HUES48 (cell line): ENCODE measurements around the gene MAGI1.

Experiments
- H3K27ac ChIP-seq: one replicate; pipeline ENCODE4 v1.7.0; 2013; ENCODE audit warnings: low read depth, low read length, inconsistent platforms
- H3K27me3 ChIP-seq: 2 replicates; pipeline ENCODE4 v1.6.1; 2013; ENCODE audit warnings: mild to moderate bottlenecking, low read length; ENCODE audit not compliant: control insufficient read depth, insufficient read depth
- H3K36me3 ChIP-seq: 2 replicates; pipeline ENCODE4 v1.6.1; 2013; ENCODE audit warnings: low read length; ENCODE audit not compliant: control insufficient read depth, insufficient read depth
- H3K4me1 ChIP-seq: 2 replicates; pipeline ENCODE4 v1.6.1; 2013; ENCODE audit warnings: mild to moderate bottlenecking, low read length; ENCODE audit not compliant: control insufficient read depth, insufficient read depth
- H3K4me3 ChIP-seq: 2 replicates; pipeline ENCODE4 v1.5.1; 2013; ENCODE audit warnings: mild to moderate bottlenecking, low read depth, low read length
- H3K9ac ChIP-seq: 2 replicates; pipeline ENCODE4 v1.6.1; 2013; ENCODE audit warnings: mild to moderate bottlenecking, low read depth, low read length, moderate library complexity
- H3K9me3 ChIP-seq: 2 replicates; pipeline ENCODE4 v1.6.1; 2013; ENCODE audit warnings: low read length; ENCODE audit not compliant: control insufficient read depth, insufficient read depth

Gene MAGI1

DNA sequence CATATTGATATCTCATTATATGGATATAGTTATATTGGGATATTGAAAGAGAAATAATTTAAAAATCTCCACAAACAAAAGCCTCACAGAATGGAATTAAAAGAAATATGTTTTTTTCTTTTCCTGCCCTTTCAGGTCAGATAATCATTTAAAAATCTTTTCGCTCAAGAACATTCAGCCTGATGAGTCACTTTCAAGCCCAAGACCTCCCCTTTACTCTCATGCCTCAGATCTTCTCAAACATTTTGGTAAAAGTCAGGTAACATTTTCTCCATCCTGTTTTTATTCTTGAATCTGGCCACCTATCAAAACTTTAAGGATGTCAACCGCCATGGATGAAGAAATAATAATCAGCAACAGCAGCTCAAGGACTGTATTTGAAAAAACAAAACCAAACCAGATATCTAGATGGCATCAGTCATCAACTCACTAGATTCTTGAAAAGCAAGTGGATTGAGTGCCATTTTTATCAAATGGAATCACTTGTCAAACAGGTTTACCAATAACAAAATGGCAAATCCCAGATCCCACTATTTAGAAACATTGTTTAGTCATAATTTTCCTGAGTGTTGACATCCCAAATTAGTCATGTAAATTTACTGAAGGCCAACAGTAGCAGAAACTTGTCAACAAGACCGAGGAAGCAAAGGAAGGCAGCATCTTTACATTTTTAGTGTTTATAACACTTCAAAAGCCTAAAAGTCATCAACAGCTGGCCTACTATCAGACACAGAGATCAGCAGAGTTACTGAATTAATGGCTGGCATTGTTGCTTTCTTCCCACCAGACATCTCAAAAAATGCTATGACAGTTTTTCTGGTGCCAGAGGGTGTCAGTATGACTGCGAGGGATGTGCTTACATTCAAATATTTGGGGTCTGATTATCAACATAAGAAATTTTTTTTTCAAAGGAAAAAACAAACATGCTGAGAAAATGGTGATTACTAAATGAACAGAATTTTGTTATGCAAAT lies 444.7 kb downstream of the MAGI1 start:
- Histone ChIP-seq H3K27me3 (no peaks in the 10 kb centered on the region), H3K4me1 (peaks cover 61% of the 10 kb centered on the region), H3K4me3 (no peak overlapping the region), H3K27ac (peak overlapping the region; percentile 42), H3K9me3 (no peaks in the 10 kb centered on the region), H3K9ac (no peak overlapping the region), H3K36me3 (no peaks in the 10 kb centered on the region)

- Histone ChIP-seq H3K4me1 (peaks cover 71% of the 10 kb centered on the region), H3K36me3 (no peaks in the 10 kb centered on the region), H3K9ac (no peak overlapping the region), H3K27ac (no peak overlapping the region), H3K27me3 (no peaks in the 10 kb centered on the region), H3K4me3 (no peak overlapping the region), H3K9me3 (no peaks in the 10 kb centered on the region)
These were observed 447.4 kb downstream of the MAGI1 start for GRCh38 chr3:65591313-65591712.

- no peak overlapping the region for H3K4me3 ChIP-seq
- H3K9me3 ChIP-seq = no peaks in the 10 kb centered on the region
- no peak overlapping the region for H3K27ac ChIP-seq
- peaks cover 57% of the 10 kb centered on the region for H3K4me1 ChIP-seq
- H3K36me3 ChIP-seq = no peaks in the 10 kb centered on the region
- no peaks in the 10 kb centered on the region for H3K27me3 ChIP-seq
- H3K9ac ChIP-seq = no peak overlapping the region
These were observed 449.8 kb downstream of the MAGI1 start for GRCh38 chr3:65588884-65589283.

DNA sequence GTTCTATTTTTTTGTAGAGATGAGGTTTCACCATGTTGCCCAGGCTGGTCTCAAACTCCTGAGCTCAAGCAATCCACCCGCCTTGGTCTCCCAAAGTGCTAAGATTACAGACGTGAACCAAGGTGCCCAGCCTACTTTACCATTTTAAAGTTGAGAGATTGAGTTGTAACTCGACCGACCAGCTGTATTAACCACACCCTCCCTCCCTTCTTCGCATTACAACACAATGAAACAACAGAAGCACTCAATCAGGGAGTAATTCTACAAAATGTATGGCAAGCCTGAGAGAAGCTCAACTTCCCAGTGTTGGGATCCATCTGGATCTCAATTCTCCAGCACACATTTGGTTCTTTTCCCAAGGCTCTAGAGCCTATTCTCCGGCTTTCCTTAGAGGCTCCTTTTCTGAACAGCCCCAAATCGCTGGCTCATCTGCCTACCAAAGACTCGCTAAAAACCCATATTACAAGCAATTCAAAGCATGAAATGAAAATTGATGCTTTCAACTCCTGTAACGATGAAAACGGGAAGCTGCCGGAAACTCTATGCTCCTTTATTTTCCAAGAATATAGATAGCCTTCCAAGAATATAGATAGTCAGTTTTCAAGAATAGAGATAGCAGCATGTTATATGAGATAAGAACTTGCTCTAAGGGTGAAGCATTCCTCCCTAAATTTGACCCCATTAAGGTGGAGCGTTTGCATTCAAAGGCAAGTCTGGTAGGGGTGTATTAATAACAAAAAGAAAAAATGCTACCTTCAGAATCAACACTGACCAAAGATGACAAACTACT lies 450.9 kb downstream of the MAGI1 start:
- Histone ChIP-seq H3K36me3 (no peaks in the 10 kb centered on the region), H3K27me3 (no peaks in the 10 kb centered on the region), H3K9ac (peak overlapping the region; percentile 24; the same call in 1 of the 2 replicates), H3K27ac (peak overlapping the region; percentile 51), H3K4me1 (peaks cover 55% of the 10 kb centered on the region), H3K4me3 (peak overlapping the region; percentile 27), H3K9me3 (no peaks in the 10 kb centered on the region)

DNA sequence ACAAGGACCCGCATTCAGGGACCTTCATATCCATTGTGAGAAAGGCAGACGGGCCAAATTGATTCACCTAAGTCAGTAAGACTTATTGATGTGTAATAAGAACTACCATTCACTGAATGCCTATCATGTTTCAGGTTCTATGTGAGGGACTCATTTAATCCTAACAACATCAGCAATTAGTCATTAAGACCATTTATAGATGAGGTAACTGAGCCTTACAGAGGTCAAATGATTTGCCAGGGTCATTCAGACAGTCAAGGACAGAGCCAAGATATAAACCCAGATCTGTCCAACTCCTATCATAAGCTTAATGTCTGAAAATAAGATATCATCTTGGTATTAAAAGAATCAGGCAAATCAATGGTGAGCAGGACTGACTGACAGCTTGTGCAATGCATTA lies 453.8 kb downstream of the MAGI1 start:
- Histone ChIP-seq H3K4me1 (peaks cover 46% of the 10 kb centered on the region), H3K9me3 (no peaks in the 10 kb centered on the region), H3K9ac (no peak overlapping the region), H3K36me3 (no peaks in the 10 kb centered on the region), H3K4me3 (no peak overlapping the region), H3K27ac (no peak overlapping the region), H3K27me3 (no peaks in the 10 kb centered on the region)

GRCh38 chr3:65584002-65584401 lies 454.7 kb downstream of the MAGI1 start:
- Histone ChIP-seq H3K36me3 (no peaks in the 10 kb centered on the region), H3K9ac (no peak overlapping the region), H3K9me3 (no peaks in the 10 kb centered on the region), H3K27me3 (no peaks in the 10 kb centered on the region), H3K4me3 (no peak overlapping the region), H3K4me1 (peaks cover 40% of the 10 kb centered on the region), H3K27ac (no peak overlapping the region)

DNA sequence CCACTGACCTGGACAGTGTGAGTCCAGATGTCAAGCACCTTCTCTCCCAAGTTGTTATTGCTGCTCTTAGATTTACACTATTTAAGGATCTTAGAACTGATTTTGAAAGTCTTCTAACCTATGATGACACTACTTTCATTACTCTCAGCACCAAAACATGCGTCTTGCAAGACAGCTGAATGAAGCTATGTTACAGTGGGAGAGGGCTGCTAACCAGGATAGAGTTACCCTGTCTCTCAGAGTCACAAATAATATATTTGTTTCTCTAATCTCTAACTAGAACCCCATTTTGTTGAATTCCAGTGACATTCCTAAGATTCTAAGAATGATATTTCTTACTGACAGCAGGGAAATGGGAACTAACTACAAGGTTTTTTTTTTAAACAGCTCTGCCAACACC lies 455.5 kb downstream of the MAGI1 start:
- no peak overlapping the region for H3K4me3 ChIP-seq
- H3K9me3 ChIP-seq = no peaks in the 10 kb centered on the region
- H3K27me3 ChIP-seq = no peaks in the 10 kb centered on the region
- H3K9ac ChIP-seq = no peak overlapping the region
- H3K36me3 ChIP-seq = no peaks in the 10 kb centered on the region
- H3K4me1 ChIP-seq = peaks cover 32% of the 10 kb centered on the region
- no peak overlapping the region for H3K27ac ChIP-seq

- Histone ChIP-seq H3K27me3 (no peaks in the 10 kb centered on the region), H3K4me3 (no peak overlapping the region), H3K36me3 (no peaks in the 10 kb centered on the region), H3K4me1 (peaks cover 27% of the 10 kb centered on the region), H3K9ac (no peak overlapping the region), H3K9me3 (no peaks in the 10 kb centered on the region), H3K27ac (no peak overlapping the region)
These were observed 456.6 kb downstream of the MAGI1 start for GRCh38 chr3:65582012-65582717.

GRCh38 chr3:65581313-65581712 lies 457.4 kb downstream of the MAGI1 start:
- H3K27ac ChIP-seq = no peak overlapping the region
- H3K36me3 ChIP-seq = no peaks in the 10 kb centered on the region
- no peaks in the 10 kb centered on the region for H3K27me3 ChIP-seq
- no peak overlapping the region for H3K9ac ChIP-seq
- H3K9me3 ChIP-seq = no peaks in the 10 kb centered on the region
- H3K4me3 ChIP-seq = no peak overlapping the region
- H3K4me1 ChIP-seq = peaks cover 20% of the 10 kb centered on the region; the same call in 1 of the 2 replicates

DNA sequence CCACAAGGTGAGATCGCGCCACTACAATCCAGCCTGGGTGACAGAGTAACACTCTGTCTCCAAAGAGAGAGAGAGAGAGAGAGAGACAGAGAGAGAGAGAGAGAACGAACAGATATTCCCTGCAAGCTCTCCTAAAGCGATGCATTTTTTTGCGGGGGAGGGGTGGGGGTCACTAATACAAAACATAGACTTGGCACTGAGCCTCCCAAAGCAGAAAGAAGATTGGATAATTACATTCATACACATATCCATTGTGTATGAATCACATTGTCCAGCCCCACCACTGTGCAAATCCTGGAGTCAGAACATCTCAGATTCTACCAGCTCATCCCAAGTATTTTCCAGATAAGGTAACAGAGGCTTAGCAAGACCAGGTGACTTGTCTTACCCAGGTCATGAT lies 459.9 kb downstream of the MAGI1 start:
- Histone ChIP-seq H3K9me3 (no peaks in the 10 kb centered on the region), H3K4me1 (peaks cover 13% of the 10 kb centered on the region; the same call in 1 of the 2 replicates), H3K27ac (no peak overlapping the region), H3K4me3 (no peak overlapping the region), H3K9ac (no peak overlapping the region), H3K27me3 (no peaks in the 10 kb centered on the region), H3K36me3 (no peaks in the 10 kb centered on the region)
